ENCODE results near the gene D2HGDH. TPM values are rescaled to one million over a fixed set of nuclear protein-coding genes. Genes with fewer than 3 reads are reported as not detected.

Gene D2HGDH
- total and polyA plus RNA-seq, 2 donors from 2014 or later: 37.0 to 49.3 TPM

- H3K27ac ChIP-seq (ENCODE audit: low read depth in 2 of 2, low read length in 2 of 2): no peak overlapping the region
- H3K4me1 ChIP-seq (ENCODE audit: control insufficient read depth in 2 of 3, insufficient read depth in 2 of 3, low read depth in 1 of 3, low read length in 3 of 3): peaks cover 0 to 12% (median 7%) of the 10 kb centered on the region in 3 donors
- no peaks in the 10 kb centered on the region for H3K9me3 ChIP-seq (ENCODE audit: control insufficient read depth in 2 of 3, insufficient read depth in 1 of 3, low read length in 3 of 3)
- no peak overlapping the region for H3K9ac ChIP-seq (ENCODE audit: low read length in 3 of 3)
- no peaks in the 10 kb centered on the region for H3K27me3 ChIP-seq (ENCODE audit: control insufficient read depth, insufficient read depth, low read length)
- intact Hi-C loops (cut with DNase I): no loop called here
- H3K36me3 ChIP-seq (ENCODE audit: control insufficient read depth in 2 of 3, insufficient read depth in 3 of 3, low read length in 3 of 3): peaks cover 0 to 10% (median 7%) of the 10 kb centered on the region in 3 donors
- DNase-seq (no peak), FAIRE-seq (no peak)
- H3K4me3 ChIP-seq (ENCODE audit: low read length in 3 of 3): no peak overlapping the region
- TF ChIP-seq CTCF (IDR thresholded peaks at IDR 0.05; ENCODE audit: borderline replicate concordance, extremely low read depth, insufficient read depth): no peak
Observed at GRCh38 chr2:241689306-241689705, 45.1 kb upstream of the D2HGDH start.

GRCh38 chr2:241690202-241690717 is 44.2 kb upstream of the D2HGDH start:
- no peak overlapping the region for H3K27ac ChIP-seq (ENCODE audit: low read depth in 2 of 2, low read length in 2 of 2)
- no peak overlapping the region for H3K9ac ChIP-seq (ENCODE audit: low read length in 3 of 3)
- FAIRE-seq (no peak), DNase-seq (no peak)
- H3K36me3 ChIP-seq (ENCODE audit: control insufficient read depth in 2 of 3, insufficient read depth in 3 of 3, low read length in 3 of 3): peaks cover 0 to 10% (median 7%) of the 10 kb centered on the region in 3 donors
- H3K27me3 ChIP-seq (ENCODE audit: control insufficient read depth, insufficient read depth, low read length): no peaks in the 10 kb centered on the region
- no peaks in the 10 kb centered on the region for H3K9me3 ChIP-seq (ENCODE audit: control insufficient read depth in 2 of 3, insufficient read depth in 1 of 3, low read length in 3 of 3)
- H3K4me3 ChIP-seq (ENCODE audit: low read length in 3 of 3): no peak overlapping the region
- peaks cover 0 to 12% (median 7%) of the 10 kb centered on the region in 3 donors for H3K4me1 ChIP-seq (ENCODE audit: control insufficient read depth in 2 of 3, insufficient read depth in 2 of 3, low read depth in 1 of 3, low read length in 3 of 3)
- intact Hi-C loops (cut with DNase I): no loop called here
- TF ChIP-seq CTCF (IDR thresholded peaks at IDR 0.05; ENCODE audit: borderline replicate concordance, extremely low read depth, insufficient read depth): no peak

DNA sequence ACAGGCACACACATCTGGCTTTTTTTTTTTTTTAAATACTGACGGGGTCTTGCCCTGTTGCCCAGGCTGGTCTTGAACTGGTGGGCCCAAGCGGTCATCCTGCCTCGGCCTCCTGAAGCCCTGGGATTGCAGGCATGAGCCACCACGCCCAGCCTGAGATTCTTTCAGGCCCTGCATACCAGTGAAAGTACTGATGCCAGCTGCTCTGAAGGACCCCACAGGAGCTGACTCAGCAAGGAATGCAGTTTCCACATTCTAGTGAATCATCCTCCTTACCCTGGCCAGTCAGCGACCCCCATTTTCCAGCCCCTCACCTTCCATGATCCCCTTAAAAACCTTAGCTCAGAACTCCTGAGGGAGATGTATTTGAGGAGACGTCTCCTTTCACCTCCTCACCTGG is 42.0 kb upstream of the D2HGDH start:
- H3K4me1 ChIP-seq (ENCODE audit: control insufficient read depth in 2 of 3, insufficient read depth in 2 of 3, low read depth in 1 of 3, low read length in 3 of 3): peaks cover 0 to 10% (median 7%) of the 10 kb centered on the region in 3 donors
- peaks cover 0 to 10% (median 7%) of the 10 kb centered on the region in 3 donors for H3K36me3 ChIP-seq (ENCODE audit: control insufficient read depth in 2 of 3, insufficient read depth in 3 of 3, low read length in 3 of 3)
- no peak for TF ChIP-seq CTCF (IDR thresholded peaks at IDR 0.05; ENCODE audit: borderline replicate concordance, extremely low read depth, insufficient read depth)
- H3K9ac ChIP-seq (ENCODE audit: low read length in 3 of 3): no peak overlapping the region
- H3K27ac ChIP-seq (ENCODE audit: low read depth in 2 of 2, low read length in 2 of 2): no peak overlapping the region
- no peaks in the 10 kb centered on the region for H3K27me3 ChIP-seq (ENCODE audit: control insufficient read depth, insufficient read depth, low read length)
- no peak overlapping the region for H3K4me3 ChIP-seq (ENCODE audit: low read length in 3 of 3)
- no peak for DNase-seq
- no peak for FAIRE-seq
- no peaks in the 10 kb centered on the region for H3K9me3 ChIP-seq (ENCODE audit: control insufficient read depth in 2 of 3, insufficient read depth in 1 of 3, low read length in 3 of 3)
- intact Hi-C loops (cut with DNase I): no loop called here

- peaks cover 0 to 4% (median under 1%) of the 10 kb centered on the region in 3 donors for H3K36me3 ChIP-seq (ENCODE audit: control insufficient read depth in 2 of 3, insufficient read depth in 3 of 3, low read length in 3 of 3)
- H3K27ac ChIP-seq (ENCODE audit: low read depth in 2 of 2, low read length in 2 of 2): no peak overlapping the region
- H3K9ac ChIP-seq (ENCODE audit: low read length in 3 of 3): no peak overlapping the region
- H3K27me3 ChIP-seq (ENCODE audit: control insufficient read depth, insufficient read depth, low read length): no peaks in the 10 kb centered on the region
- no peak for TF ChIP-seq CTCF (IDR thresholded peaks at IDR 0.05; ENCODE audit: borderline replicate concordance, extremely low read depth, insufficient read depth)
- H3K4me1 ChIP-seq (ENCODE audit: control insufficient read depth in 2 of 3, insufficient read depth in 2 of 3, low read depth in 1 of 3, low read length in 3 of 3): no peaks in the 10 kb centered on the region
- intact Hi-C loops (cut with DNase I): no loop called here
- H3K4me3 ChIP-seq (ENCODE audit: low read length in 3 of 3): no peak overlapping the region
- FAIRE-seq (no peak), DNase-seq (no peak)
- no peaks in the 10 kb centered on the region for H3K9me3 ChIP-seq (ENCODE audit: control insufficient read depth in 2 of 3, insufficient read depth in 1 of 3, low read length in 3 of 3)
Observed at GRCh38 chr2:241695651-241696050, 38.8 kb upstream of the D2HGDH start.

All from kidney (tissue), 14 donors.